WERI-Rb-1 (cell line): ENCODE data around the gene TSPOAP1.
A peak's percentile ranks its signal among the peaks of the same experiment; 100 is the strongest.

Experiments used
- DNase-seq: peaks from one replicate; pipeline ENCODE4 v3.0.0-alpha.2; 2020
- H3K27ac ChIP-seq: fragments of 250-450 bp; sonication (Bioruptor Pico); 2 replicates; pipeline ENCODE4 v1.5.1; 2020; ENCODE audit warnings: mild to moderate bottlenecking, moderate library complexity
- H3K27me3 ChIP-seq: fragments of 250-450 bp; sonication (Bioruptor Pico); 2 replicates; pipeline ENCODE4 v1.5.1; 2021; ENCODE audit warnings: mild to moderate bottlenecking, low read depth, moderate library complexity; ENCODE audit not compliant: insufficient read depth, severe bottlenecking
- H3K36me3 ChIP-seq: fragments of 250-450 bp; sonication (Bioruptor Pico); 2 replicates; pipeline ENCODE4 v1.5.1; 2020; ENCODE audit warnings: mild to moderate bottlenecking, moderate library complexity
- H3K4me3 ChIP-seq: 2 replicates; pipeline ENCODE4 v1.5.1; 2011; ENCODE audit warnings: low read depth, mild to moderate bottlenecking, control low read depth, low read length
- H3K9me3 ChIP-seq: fragments of 250-450 bp; sonication (Bioruptor Pico); 2 replicates; pipeline ENCODE4 v1.5.1; 2021; ENCODE audit warnings: mild to moderate bottlenecking, moderate library complexity; ENCODE audit not compliant: severe bottlenecking
- CTCF ChIP-seq: IDR thresholded peaks from 2 replicates; pipeline ENCODE4 v1.5.1; 2011; ENCODE audit warnings: low read depth, mild to moderate bottlenecking, control low read depth, inconsistent platforms, low read length

The TSPOAP1 gene

GRCh38 chr17:58329810-58330537 is 1.4 kb upstream of the TSPOAP1 start:
- H3K4me3 ChIP-seq, result no peak overlapping the region
- H3K27me3 ChIP-seq, result no peaks in the 10 kb centered on the region
- no peak for TF ChIP-seq CTCF
- DNase-seq, result no peak
- H3K36me3 ChIP-seq, result no peaks in the 10 kb centered on the region
- H3K9me3 ChIP-seq, result no peaks in the 10 kb centered on the region
- H3K27ac ChIP-seq, result no peak overlapping the region

- no peak overlapping the region for H3K27ac ChIP-seq
- H3K4me3 ChIP-seq, result no peak overlapping the region
- no peaks in the 10 kb centered on the region for H3K27me3 ChIP-seq
- peak; percentile 61 for DNase-seq
- peak; percentile 60 for TF ChIP-seq CTCF
- H3K36me3 ChIP-seq, result no peaks in the 10 kb centered on the region
- no peaks in the 10 kb centered on the region for H3K9me3 ChIP-seq
Observed at GRCh38 chr17:58329035-58329809, 627 bp upstream of the TSPOAP1 start.

- Histone ChIP-seq H3K9me3 (no peaks in the 10 kb centered on the region), H3K27me3 (no peaks in the 10 kb centered on the region), H3K4me3 (no peak overlapping the region), H3K27ac (no peak overlapping the region), H3K36me3 (no peaks in the 10 kb centered on the region; the same call in 1 of the 2 replicates)
- no peak for TF ChIP-seq CTCF
- DNase-seq, result no peak
Observed at GRCh38 chr17:58327363-58328194, 1.0 kb downstream of the TSPOAP1 start.

GRCh38 chr17:58326609-58327362 is 1.8 kb downstream of the TSPOAP1 start:
- no peak for TF ChIP-seq CTCF
- DNase-seq, result no peak
- H3K4me3 ChIP-seq, result no peak overlapping the region
- H3K36me3 ChIP-seq, result peaks cover 5% of the 10 kb centered on the region
- no peaks in the 10 kb centered on the region for H3K27me3 ChIP-seq
- H3K9me3 ChIP-seq, result no peaks in the 10 kb centered on the region
- no peak overlapping the region for H3K27ac ChIP-seq

- Histone ChIP-seq H3K27ac (peak overlapping the region; percentile 29), H3K9me3 (no peaks in the 10 kb centered on the region), H3K4me3 (no peak overlapping the region), H3K27me3 (no peaks in the 10 kb centered on the region), H3K36me3 (peaks cover 7% of the 10 kb centered on the region)
- peak; percentile 62 for DNase-seq
- peak; percentile 43; the same call in 1 of the 2 replicates for TF ChIP-seq CTCF
Observed at GRCh38 chr17:58325976-58326468, 2.6 kb downstream of the TSPOAP1 start.
